C4-2B (cell line): ENCODE data around the gene PPBP.

Source experiments
- H3K27ac ChIP-seq: fragments of 450-650 bp; 2 replicates; pipeline ENCODE4 v1.5.1; 2017
- CTCF ChIP-seq: fragments of 450-650 bp; conservative IDR thresholded peaks from 2 replicates; pipeline ENCODE4 v1.5.1; 2017; ENCODE audit warnings: mild to moderate bottlenecking
- ZFX ChIP-seq: fragments of 450-650 bp; IDR thresholded peaks from 2 replicates; pipeline ENCODE4 v1.6.1; 2017

PPBP gene

GRCh38 chr4:74023709-74024108, 35.7 kb upstream of the PPBP start:
- no peak for TF ChIP-seq CTCF
- no peak for TF ChIP-seq ZFX
- no peak overlapping the region for H3K27ac ChIP-seq

GRCh38 chr4:74021601-74022000, 33.6 kb upstream of the PPBP start:
- TF ChIP-seq ZFX = no peak
- no peak for TF ChIP-seq CTCF
- H3K27ac ChIP-seq = no peak overlapping the region

- no peak for TF ChIP-seq ZFX
- no peak overlapping the region for H3K27ac ChIP-seq
Measured at GRCh38 chr4:74018771-74019170, 30.8 kb upstream of the PPBP start.

GRCh38 chr4:74018116-74018515, 30.1 kb upstream of the PPBP start:
- no peak overlapping the region for H3K27ac ChIP-seq
- no peak for TF ChIP-seq CTCF
- TF ChIP-seq ZFX = no peak

GRCh38 chr4:74016068-74016467, 28.1 kb upstream of the PPBP start:
- TF ChIP-seq ZFX (no peak), CTCF (no peak)
- H3K27ac ChIP-seq = no peak overlapping the region

- TF ChIP-seq ZFX (no peak), CTCF (no peak)
- H3K27ac ChIP-seq = no peak overlapping the region
Measured at GRCh38 chr4:74015126-74015780, 27.3 kb upstream of the PPBP start.

- no peak overlapping the region for H3K27ac ChIP-seq
- TF ChIP-seq CTCF (no peak), ZFX (no peak)
Measured at GRCh38 chr4:74014332-74014731, 26.3 kb upstream of the PPBP start.

- H3K27ac ChIP-seq = no peak overlapping the region
Measured at GRCh38 chr4:74013264-74013663, 25.3 kb upstream of the PPBP start.

More at GRCh38 chr4:74013264-74013663, 25.3 kb upstream of the PPBP start:
- TF ChIP-seq ZFX (no peak), CTCF (no peak)
